Thoracic aorta (tissue), 2 donors: Measurements from ENCODE around the gene MTX1. TPM values are rescaled to one million over a fixed set of nuclear protein-coding genes. Genes with fewer than 3 reads are reported as not detected.

Source experiments
- ATAC-seq: fragments of 150-250 bp; one replicate; pipeline ENCODE4 v1.8.0; 2017; ENCODE audit warnings: low read depth; ENCODE audit not compliant: insufficient number of reproducible peaks, low FRiP score
- DNase-seq: peaks from one replicate; pipeline ENCODE4 v3.0.0-alpha.2; 2020; ENCODE audit warnings: low spot score
- H3K27ac ChIP-seq, 2 donors: fragments of 200-600 bp; sonication (generic); 1 replicate in 1 of 2; 2 replicates in 1 of 2; pipeline ENCODE4 v1.5.1; 2016; ENCODE audit warnings: mild to moderate bottlenecking in 2 of 2, moderate library complexity in 2 of 2
- H3K27me3 ChIP-seq: fragments of 200-600 bp; sonication (generic); replicated peaks from 2 replicates; pipeline ENCODE4 v1.6.0; 2016; ENCODE audit warnings: mild to moderate bottlenecking; ENCODE audit not compliant: insufficient read depth
- H3K36me3 ChIP-seq: fragments of 200-600 bp; sonication (generic); one replicate; pipeline ENCODE4 v1.5.1; 2016
- H3K4me1 ChIP-seq, 2 donors: fragments of 200-600 bp; sonication (generic); 1 replicate in 1 of 2; 2 replicates in 1 of 2; pipeline versions ENCODE4 v1.5.1 to v1.6.0; 2016; ENCODE audit warnings: low read depth in 2 of 2, mild to moderate bottlenecking in 1 of 2; ENCODE audit not compliant: control insufficient read depth in 1 of 2
- H3K4me3 ChIP-seq: fragments of 200-600 bp; sonication (generic); 2 replicates; pipeline ENCODE4 v1.5.1; 2016; ENCODE audit warnings: mild to moderate bottlenecking
- H3K9me3 ChIP-seq: fragments of 200-600 bp; sonication (generic); 2 replicates; pipeline ENCODE4 v1.5.1; 2016
- total RNA-seq, 2 donors: library from RNA; depleted of rRNA; stranded (reverse); fragments of >200 nt; gene quantifications; one replicate each; pipeline versions ENCODE4 v1.1.0 to v1.2.3, GENCODE V29; 2016
- TF ChIP-seq, protein P1 (sequence below): fragments of 200-600 bp; sonication (generic); IDR thresholded peaks from one replicate; pipeline ENCODE4 v1.5.1; 2019; ENCODE audit warnings: antibody characterized with exemption

Gene MTX1
- total RNA-seq, 2 donors from 2014 or later: 21.7 to 22.9 TPM

DNA sequence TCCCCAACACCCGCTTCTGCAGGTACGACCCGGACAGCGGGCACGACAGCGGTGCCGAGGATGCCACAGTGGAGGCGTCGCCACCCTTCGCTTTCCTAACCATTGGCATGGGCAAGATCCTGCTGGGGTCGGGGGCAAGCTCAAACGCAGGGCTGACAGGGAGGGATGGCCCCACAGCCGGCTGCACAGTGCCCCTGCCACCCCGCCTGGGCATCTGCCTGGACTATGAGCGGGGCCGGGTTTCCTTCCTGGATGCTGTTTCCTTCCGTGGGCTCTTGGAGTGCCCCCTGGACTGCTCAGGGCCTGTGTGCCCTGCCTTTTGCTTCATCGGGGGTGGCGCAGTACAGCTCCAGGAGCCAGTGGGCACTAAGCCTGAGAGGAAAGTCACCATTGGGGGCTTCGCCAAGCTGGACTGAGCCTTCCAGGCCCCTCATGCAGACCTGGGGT is 24.7 kb upstream of the MTX1 start:
- Histone ChIP-seq H3K27me3 (no peaks in the 10 kb centered on the region), H3K4me3 (no peak overlapping the region), H3K9me3 (no peaks in the 10 kb centered on the region), H3K27ac (no peak overlapping the region), H3K36me3 (no peaks in the 10 kb centered on the region), H3K4me1 (no peaks in the 10 kb centered on the region)
- DNase-seq: no peak
- TF ChIP-seq, protein P1, sequence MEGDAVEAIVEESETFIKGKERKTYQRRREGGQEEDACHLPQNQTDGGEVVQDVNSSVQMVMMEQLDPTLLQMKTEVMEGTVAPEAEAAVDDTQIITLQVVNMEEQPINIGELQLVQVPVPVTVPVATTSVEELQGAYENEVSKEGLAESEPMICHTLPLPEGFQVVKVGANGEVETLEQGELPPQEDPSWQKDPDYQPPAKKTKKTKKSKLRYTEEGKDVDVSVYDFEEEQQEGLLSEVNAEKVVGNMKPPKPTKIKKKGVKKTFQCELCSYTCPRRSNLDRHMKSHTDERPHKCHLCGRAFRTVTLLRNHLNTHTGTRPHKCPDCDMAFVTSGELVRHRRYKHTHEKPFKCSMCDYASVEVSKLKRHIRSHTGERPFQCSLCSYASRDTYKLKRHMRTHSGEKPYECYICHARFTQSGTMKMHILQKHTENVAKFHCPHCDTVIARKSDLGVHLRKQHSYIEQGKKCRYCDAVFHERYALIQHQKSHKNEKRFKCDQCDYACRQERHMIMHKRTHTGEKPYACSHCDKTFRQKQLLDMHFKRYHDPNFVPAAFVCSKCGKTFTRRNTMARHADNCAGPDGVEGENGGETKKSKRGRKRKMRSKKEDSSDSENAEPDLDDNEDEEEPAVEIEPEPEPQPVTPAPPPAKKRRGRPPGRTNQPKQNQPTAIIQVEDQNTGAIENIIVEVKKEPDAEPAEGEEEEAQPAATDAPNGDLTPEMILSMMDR: no peak
- no peak for ATAC-seq

DNA sequence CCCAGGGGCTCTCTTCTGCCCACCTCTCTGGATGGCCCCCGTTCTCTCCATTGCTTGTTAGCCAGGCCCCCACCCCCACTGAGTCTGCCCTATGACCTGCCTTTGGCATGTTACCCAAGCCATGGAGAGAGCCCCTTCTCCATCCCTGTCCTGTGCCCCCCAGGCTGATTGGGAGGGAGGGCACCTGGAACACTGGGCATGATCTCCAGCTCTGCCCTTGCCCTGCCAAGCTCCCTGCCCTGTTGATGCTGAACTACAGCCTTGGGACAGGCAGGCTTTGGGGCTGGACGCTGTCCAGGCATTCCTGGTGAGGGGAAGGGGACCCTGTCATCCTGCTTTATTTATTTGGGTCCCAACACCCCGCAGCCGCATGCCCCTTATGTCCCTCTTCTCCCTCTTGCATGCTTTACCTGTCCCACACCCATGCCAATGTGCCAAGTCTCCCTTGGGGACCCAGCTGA is 24.1 kb upstream of the MTX1 start:
- H3K27ac ChIP-seq: no peak overlapping the region
- ATAC-seq: no peak

DNA sequence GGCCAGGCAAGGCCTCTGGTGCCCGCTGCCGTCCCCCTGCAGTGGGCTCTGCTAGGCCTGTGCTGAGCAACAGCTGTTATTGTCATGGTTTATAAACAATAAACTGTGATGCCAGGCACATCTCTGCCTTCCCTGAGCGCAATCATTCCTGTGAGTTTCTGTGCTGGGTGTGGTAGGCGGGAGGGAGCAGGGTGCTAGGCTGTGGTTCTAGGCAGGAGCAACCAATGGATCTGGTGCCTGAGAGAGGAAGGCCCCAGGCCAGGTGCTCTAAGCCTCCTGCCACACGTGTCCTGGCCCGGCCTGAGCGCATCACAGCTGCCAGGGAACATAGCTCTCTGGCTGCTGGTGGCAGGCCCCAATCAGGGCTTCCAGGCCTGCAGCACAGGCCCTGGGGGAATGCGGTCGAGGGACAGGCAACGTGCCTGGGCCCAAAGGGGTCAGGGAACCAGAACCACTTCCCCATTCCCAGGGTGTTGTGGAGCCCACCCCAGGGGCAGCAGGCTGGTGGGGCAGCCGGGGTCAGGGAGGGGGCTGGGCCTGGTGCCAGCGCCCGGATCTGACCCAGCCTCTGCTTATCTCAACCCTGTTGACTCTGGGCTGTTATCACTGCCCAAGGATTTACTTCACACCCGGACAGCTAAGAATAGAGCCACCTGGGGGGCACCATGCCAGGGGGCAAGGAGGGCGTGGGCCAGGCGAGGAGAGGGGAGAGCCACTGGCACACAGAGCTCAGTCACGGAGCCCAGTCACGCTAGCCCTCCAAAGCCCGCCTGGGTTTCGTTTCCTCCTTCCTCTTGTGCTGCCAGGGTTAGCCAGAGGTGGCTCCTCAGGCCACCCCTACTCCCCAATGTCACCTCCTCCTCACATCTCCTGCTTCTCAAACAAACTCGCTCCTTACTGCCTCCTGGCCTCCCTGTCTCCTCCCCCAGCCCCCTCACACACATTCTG is 23.4 kb upstream of the MTX1 start:
- DNase-seq (no peak), ATAC-seq (no peak)

More for the DNA sequence above, 24.1 kb upstream of the MTX1 start:
- TF ChIP-seq, protein P1: no peak
- Histone ChIP-seq H3K36me3 (no peaks in the 10 kb centered on the region), H3K9me3 (no peaks in the 10 kb centered on the region), H3K4me3 (no peak overlapping the region), H3K4me1 (no peaks in the 10 kb centered on the region), H3K27me3 (no peaks in the 10 kb centered on the region)
- no peak for DNase-seq

DNA sequence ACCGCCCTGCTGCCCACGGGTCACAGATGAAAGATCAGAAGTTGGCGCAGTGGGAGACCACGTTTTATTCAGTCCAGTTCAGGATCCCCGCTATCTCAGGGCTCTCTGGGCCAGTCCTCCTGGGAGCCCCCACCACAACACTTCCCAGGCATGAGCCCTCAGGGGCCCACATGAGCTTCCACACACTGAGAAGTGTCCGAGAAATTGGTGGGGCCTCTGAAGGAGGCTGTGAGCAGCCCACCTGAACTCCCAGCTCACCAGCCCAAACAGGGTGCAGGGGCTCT is 22.8 kb upstream of the MTX1 start:
- Histone ChIP-seq H3K27ac (no peak overlapping the region), H3K36me3 (no peaks in the 10 kb centered on the region), H3K4me3 (no peak overlapping the region), H3K27me3 (no peaks in the 10 kb centered on the region), H3K9me3 (no peaks in the 10 kb centered on the region), H3K4me1 (no peaks in the 10 kb centered on the region)
- TF ChIP-seq, protein P1: no peak
- DNase-seq (no peak), ATAC-seq (no peak)

More for the DNA sequence above, 23.4 kb upstream of the MTX1 start:
- H3K27ac ChIP-seq: no peak overlapping the region
- no peak overlapping the region for H3K4me3 ChIP-seq
- no peaks in the 10 kb centered on the region for H3K27me3 ChIP-seq
- TF ChIP-seq, protein P1: no peak
- no peaks in the 10 kb centered on the region for H3K36me3 ChIP-seq
- H3K4me1 ChIP-seq: no peaks in the 10 kb centered on the region
- H3K9me3 ChIP-seq: no peaks in the 10 kb centered on the region

DNA sequence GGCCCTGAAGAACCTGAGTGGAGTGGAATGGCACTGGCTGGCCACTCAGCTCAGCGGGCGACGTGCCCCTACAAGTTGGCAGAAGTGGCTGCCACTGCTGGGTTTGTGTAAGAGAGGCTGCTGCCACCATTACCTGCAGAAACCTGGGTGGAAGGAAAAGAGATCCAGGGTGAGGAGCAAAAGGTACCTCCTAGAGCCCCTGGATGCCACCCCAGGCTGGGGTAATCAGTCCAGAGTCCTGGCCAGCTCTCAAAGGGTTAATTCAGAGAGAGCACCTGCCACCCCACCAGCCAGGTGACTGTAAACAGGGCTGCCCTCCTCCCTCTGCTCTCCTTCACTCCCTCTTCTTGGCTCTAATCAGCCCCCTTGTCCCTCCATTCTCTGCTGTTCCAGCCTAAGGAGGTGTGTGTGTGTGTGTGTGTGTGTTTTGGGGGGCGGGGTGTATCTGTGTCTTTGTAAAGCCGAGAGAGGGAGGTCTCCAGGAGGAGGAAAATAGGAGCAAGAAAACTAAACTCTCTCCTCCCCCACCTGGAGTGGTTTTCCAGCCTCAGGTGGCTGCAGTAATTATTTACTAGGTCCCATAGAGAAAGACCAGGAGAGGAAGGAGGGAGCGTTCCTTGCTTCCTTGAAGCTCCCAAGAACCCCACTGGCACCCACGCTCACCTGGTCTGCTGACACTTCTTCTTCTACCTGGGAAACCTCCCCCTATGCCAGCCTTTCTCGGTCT is 22.3 kb upstream of the MTX1 start:
- DNase-seq (no peak), ATAC-seq (no peak)
- no peaks in the 10 kb centered on the region for H3K4me1 ChIP-seq
- TF ChIP-seq, protein P1: no peak
- no peaks in the 10 kb centered on the region for H3K36me3 ChIP-seq
- H3K27ac ChIP-seq: no peak overlapping the region
- H3K27me3 ChIP-seq: no peaks in the 10 kb centered on the region
- H3K9me3 ChIP-seq: no peaks in the 10 kb centered on the region
- H3K4me3 ChIP-seq: no peak overlapping the region
